Left cardiac atrium (tissue), 4 donors: ENCODE measurements around the gene XAGE2. TPM values are rescaled to one million over a fixed set of nuclear protein-coding genes. Genes with fewer than 3 reads are reported as not detected.
"Not testable (repeated sequence)": the region's sequence is repeated elsewhere in the genome, so short reads cannot be mapped to it uniquely, and the experiment has no call there.

Experiments
- ATAC-seq, 2 donors: fragments of 200-7000 bp; cut with Tn5 transposase; one replicate each; pipeline ENCODE4 v1.9.1; 2020; ENCODE audit warnings: mild to moderate bottlenecking in 2 of 2, moderate library complexity in 2 of 2
- DNase-seq: peaks from one replicate; pipeline ENCODE4 v3.0.0-alpha.2; 2020
- intact Hi-C, 2 donors: fragments of 100-400 bp; cut with DNase I; formaldehyde crosslinking; loops; one replicate each; pipeline versions ENCODE4 v1.14.1 to v1.15.1; 2022 to 2023
- long read RNA-seq: library from polyadenylated mRNA; unstranded; transcript quantifications from one replicate; pipeline ENCODE4 v2.0.0, GENCODE V29; 2021
- total RNA-seq, 2 donors: library from RNA; stranded (reverse); fragmentation: NEBNext Ultra II Directional; extraction: Animal tissue kit (Norgen Biotek cat#: 25700); gene quantifications; one replicate each; pipeline ENCODE4 v1.2.1, GENCODE V29; 2021
- donor health status: DM: no; HTN: yes; CAD: no.
- donor health status: DM: no; HTN: yes; CAD: no; lungs with severe emphysema.
- donor health status: DM: yes; HTN: yes; CAD: no.
- donor health status: Dilated cardiomyopathy.

XAGE2 gene
- total RNA-seq, result not detected
- long read RNA-seq, result 0 reads

GRCh38 chrX:52368368-52369055 is at the start of gene XAGE2:
XAGE2 (plus strand) TSS chrX:52369021; CDS start chrX:52370015, 994 bp downstream.
- intact Hi-C loops, result no loop called here
- DNase-seq (no peak), ATAC-seq (no peak)

GRCh38 chrX:52337410-52337809 is 31.4 kb upstream of the XAGE2 start:
- intact Hi-C loops, result no loop called here
- no peak for DNase-seq

GRCh38 chrX:52341493-52341892 is 27.3 kb upstream of the XAGE2 start:
- ATAC-seq (no peak), DNase-seq (no peak)
- intact Hi-C loops, result no loop called here

More at GRCh38 chrX:52337410-52337809, 31.4 kb upstream of the XAGE2 start:
- no peak for ATAC-seq

- intact Hi-C loops, ATAC-seq, DNase-seq: not testable (repeated sequence)
Measured at GRCh38 chrX:52343131-52343530, 25.7 kb upstream of the XAGE2 start.

- DNase-seq, result peak; percentile 26
- intact Hi-C loops, ATAC-seq: not testable (repeated sequence)
Measured at GRCh38 chrX:52345402-52345801, 23.4 kb upstream of the XAGE2 start.

- no peak for ATAC-seq
- intact Hi-C loops, result no loop called here
Measured at GRCh38 chrX:52346174-52347165, 22.4 kb upstream of the XAGE2 start.

GRCh38 chrX:52349681-52350080 is 19.1 kb upstream of the XAGE2 start:
- no peak for ATAC-seq

More at GRCh38 chrX:52346174-52347165, 22.4 kb upstream of the XAGE2 start:
- no peak for DNase-seq

GRCh38 chrX:52352551-52352950 is 16.3 kb upstream of the XAGE2 start:
- intact Hi-C loops, result no loop called here
- DNase-seq (no peak), ATAC-seq (no peak)

More at GRCh38 chrX:52349681-52350080, 19.1 kb upstream of the XAGE2 start:
- no peak for DNase-seq
- intact Hi-C loops, result no loop called here

- DNase-seq, result no peak
- intact Hi-C loops, result no loop called here
- no peak for ATAC-seq
Measured at GRCh38 chrX:52353838-52354237, 15.0 kb upstream of the XAGE2 start.

- no peak for DNase-seq
- intact Hi-C loops, result no loop called here
Measured at GRCh38 chrX:52355108-52355507, 13.7 kb upstream of the XAGE2 start.

GRCh38 chrX:52359614-52360232 is 9.1 kb upstream of the XAGE2 start:
- ATAC-seq, result peak; percentile 46 to 57
- intact Hi-C loops, result no loop called here
- no peak for DNase-seq

More at GRCh38 chrX:52355108-52355507, 13.7 kb upstream of the XAGE2 start:
- ATAC-seq, result no peak

- intact Hi-C loops, result no loop called here
- ATAC-seq (no peak), DNase-seq (no peak)
Measured at GRCh38 chrX:52361941-52362340, 6.9 kb upstream of the XAGE2 start.

GRCh38 chrX:52363247-52363883 is 5.5 kb upstream of the XAGE2 start:
- intact Hi-C loops, result no loop called here
- ATAC-seq (no peak), DNase-seq (no peak)

- ATAC-seq, result no peak
- intact Hi-C loops, result no loop called here
- DNase-seq, result no peak
Measured at GRCh38 chrX:52378870-52379269, 10.0 kb downstream of the XAGE2 start.

GRCh38 chrX:52380993-52381392 is 12.2 kb downstream of the XAGE2 start:
- intact Hi-C loops, result no loop called here
- ATAC-seq, result no peak
- no peak for DNase-seq

GRCh38 chrX:52410439-52411394 is 41.9 kb downstream of the XAGE2 start:
- intact Hi-C loops, result no loop called here
- DNase-seq (no peak), ATAC-seq (peak in 1 of 2 donors; percentile 38)

GRCh38 chrX:52415304-52415703 is 46.5 kb downstream of the XAGE2 start:
- no peak for DNase-seq
- intact Hi-C loops, result no loop called here
- ATAC-seq, result no peak

- intact Hi-C loops, result no loop called here
- ATAC-seq, result no peak
- DNase-seq, result no peak
Measured at GRCh38 chrX:52416816-52417215, 48.0 kb downstream of the XAGE2 start.
